ENCODE data around the gene TEKT2. TPM values are rescaled to one million over a fixed set of nuclear protein-coding genes. Genes with fewer than 3 reads are reported as not detected.

The TEKT2 gene
- total RNA-seq, 4 donors from 2014 or later = 0.83 TPM; not detected in 3

- no peak overlapping the region for H3K4me3 ChIP-seq
- H3K9me3 ChIP-seq = no peaks in the 10 kb centered on the region
- intact Hi-C loops (cut with DNase I) = loop anchor here (10.0 kb wide), 1 partner anchor 287 kb away; no protein-coding TSS in a partner anchor
- H3K36me3 ChIP-seq = peaks cover 12 to 44% (median 34%) of the 10 kb centered on the region in 4 donors
- no peaks in the 10 kb centered on the region for H3K27me3 ChIP-seq
- H3K4me1 ChIP-seq = peaks cover 48 to 89% (median 79%) of the 10 kb centered on the region in 4 donors
- peak overlapping the region; percentile 68 to 83 (median 74) for H3K27ac ChIP-seq (replicated peaks in 1 of 4)
- no peak for DNase-seq (ENCODE audit: extremely low spot score)
- no peak for TF ChIP-seq POLR2A (IDR thresholded peaks at IDR 0.05; ENCODE audit: low read depth)
- no peak for TF ChIP-seq POLR2AphosphoS5 (IDR thresholded peaks at IDR 0.05)
- no peak for TF ChIP-seq EP300 (IDR thresholded peaks at IDR 0.05)
- no peak for TF ChIP-seq CTCF (IDR thresholded peaks at IDR 0.05)
- 73% methylated on average over 3 of the region's 3 CpGs for WGBS
Measured at GRCh38 chr1:36137776-36138175, 53.9 kb downstream of the TEKT2 start.

Other genes starting within 250 kb of the TEKT2 start
- 10 to 100 TPM; 16.2 to 32.6 (median 24.4) TPM for gene AGO1, start 200.9 kb upstream of the TEKT2 start, total RNA-seq
- 10 to 100 TPM; 19.9 to 23.3 (median 21.0) TPM for gene AGO3, start 153.0 kb upstream of the TEKT2 start, total RNA-seq
- gene ADPRS, start 4.8 kb downstream of the TEKT2 start, total RNA-seq = 10 to 100 TPM; 23.3 to 45.8 (median 40.8) TPM
- gene COL8A2, start 41.1 kb downstream of the TEKT2 start, total RNA-seq = 10 to 100 TPM; 20.7 to 57.4 (median 34.7) TPM
- 100 to 1,000 TPM in 3 of 4 donors, 10 to 100 TPM in 1; 97.9 to 164 (median 122) TPM for gene TRAPPC3, start 65.4 kb downstream of the TEKT2 start, total RNA-seq
- gene MAP7D1, start 72.1 kb downstream of the TEKT2 start, total RNA-seq = 100 to 1,000 TPM; 162 to 263 (median 225) TPM
- gene THRAP3, start 140.3 kb downstream of the TEKT2 start, total RNA-seq = 100 to 1,000 TPM in 2 of 4 donors, 10 to 100 TPM in 2; 90.3 to 116 (median 104) TPM
- gene SH3D21, start 222.3 kb downstream of the TEKT2 start, total RNA-seq = 1 to 10 TPM in 2 of 4 donors, under 1 TPM in 2; 0.26 to 2.0 (median 1.1) TPM
- gene EVA1B, start 239.6 kb downstream of the TEKT2 start, total RNA-seq = 100 to 1,000 TPM in 2 of 4 donors, 10 to 100 TPM in 2; 45.1 to 129 (median 79.5) TPM

All from esophagus muscularis mucosa (tissue), 4 donors.